Thyroid gland (tissue), 4 donors: ENCODE data around the gene TRIM24.

Experiments
- CTCF ChIP-seq, 6 experiments: fragments of 200-600 bp in 3 of 6; fragments of 450-650 bp in 3 of 6; sonication (generic) in 3 of 6; IDR thresholded peaks; one replicate each; pipeline ENCODE4 v1.5.1; 2016 to 2019; ENCODE audit warnings: antibody characterized with exemption in 6 of 6, mild to moderate bottlenecking in 2 of 6, inconsistent platforms in 1 of 6, moderate library complexity in 1 of 6
- POLR2A ChIP-seq, 2 donors: fragments of 450-650 bp; IDR thresholded peaks; one replicate each; pipeline ENCODE4 v1.6.1; 2017; ENCODE audit warnings: antibody characterized with exemption in 2 of 2, mild to moderate bottlenecking in 2 of 2, moderate library complexity in 1 of 2

- TF ChIP-seq CTCF (IDR thresholded peaks at IDR 0.05) (no peak), POLR2A (IDR thresholded peaks at IDR 0.05) (no peak)
These were observed 33.5 kb downstream of the TRIM24 start for GRCh38 chr7:138493535-138493934.
